Measurements from ENCODE around the gene ZNF536.

DNA sequence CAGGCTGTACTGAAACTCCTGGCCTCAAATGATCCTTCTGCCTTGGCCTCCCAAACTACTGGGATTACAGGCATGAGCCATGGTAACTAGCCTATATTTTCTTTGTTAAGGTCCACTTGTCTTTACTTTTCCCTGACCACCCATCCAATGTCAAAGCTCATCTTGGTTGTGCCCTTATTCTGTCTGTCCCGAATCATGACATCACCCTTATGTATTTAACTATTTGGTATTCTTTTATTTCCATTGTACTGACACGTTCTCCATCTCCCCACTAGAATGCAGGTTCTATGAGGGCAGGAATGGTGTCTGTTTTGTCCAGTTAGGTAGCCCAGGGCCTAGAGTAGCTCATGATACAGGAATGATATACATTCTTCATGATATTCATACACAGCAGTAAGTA lies 104.8 kb downstream of the ZNF536 start:
- TF ChIP-seq, protein P1, sequence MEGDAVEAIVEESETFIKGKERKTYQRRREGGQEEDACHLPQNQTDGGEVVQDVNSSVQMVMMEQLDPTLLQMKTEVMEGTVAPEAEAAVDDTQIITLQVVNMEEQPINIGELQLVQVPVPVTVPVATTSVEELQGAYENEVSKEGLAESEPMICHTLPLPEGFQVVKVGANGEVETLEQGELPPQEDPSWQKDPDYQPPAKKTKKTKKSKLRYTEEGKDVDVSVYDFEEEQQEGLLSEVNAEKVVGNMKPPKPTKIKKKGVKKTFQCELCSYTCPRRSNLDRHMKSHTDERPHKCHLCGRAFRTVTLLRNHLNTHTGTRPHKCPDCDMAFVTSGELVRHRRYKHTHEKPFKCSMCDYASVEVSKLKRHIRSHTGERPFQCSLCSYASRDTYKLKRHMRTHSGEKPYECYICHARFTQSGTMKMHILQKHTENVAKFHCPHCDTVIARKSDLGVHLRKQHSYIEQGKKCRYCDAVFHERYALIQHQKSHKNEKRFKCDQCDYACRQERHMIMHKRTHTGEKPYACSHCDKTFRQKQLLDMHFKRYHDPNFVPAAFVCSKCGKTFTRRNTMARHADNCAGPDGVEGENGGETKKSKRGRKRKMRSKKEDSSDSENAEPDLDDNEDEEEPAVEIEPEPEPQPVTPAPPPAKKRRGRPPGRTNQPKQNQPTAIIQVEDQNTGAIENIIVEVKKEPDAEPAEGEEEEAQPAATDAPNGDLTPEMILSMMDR (IDR thresholded peaks at IDR 0.05), result no peak
- no peak for TF ChIP-seq POLR2A (IDR thresholded peaks at IDR 0.05)
